Neural cell (in vitro differentiated cells): ENCODE measurements around the gene MYLK. TPM values are rescaled to one million over a fixed set of nuclear protein-coding genes. Genes with fewer than 3 reads are reported as not detected.

Experiments
- H2AFZ ChIP-seq: fragments of 200-600, 300-800 bp; sonication (generic), shearing (Covaris generic); 2 replicates; pipeline ENCODE4 v1.6.0; 2014; ENCODE audit warnings: low read depth, mild to moderate bottlenecking, antibody characterized with exemption, low read length, moderate library complexity
- H3F3A ChIP-seq: fragments of 200-600 bp; shearing (Covaris generic); 2 replicates; pipeline ENCODE4 v1.6.1; 2016; ENCODE audit warnings: mild to moderate bottlenecking, moderate library complexity, mixed read lengths, antibody characterized with exemption, low read length; ENCODE audit not compliant: insufficient read depth, poor library complexity, severe bottlenecking
- H3K27ac ChIP-seq: fragments of 200-600, 300-800 bp; sonication (generic), shearing (Covaris generic); 2 replicates; pipeline ENCODE4 v1.5.1; 2014; ENCODE audit warnings: mild to moderate bottlenecking, low read length, moderate library complexity
- H3K27me3 ChIP-seq: fragments of 300-800, 200-600 bp; sonication (generic), shearing (Covaris generic); 2 replicates; pipeline ENCODE4 v1.6.0; 2014; ENCODE audit warnings: mild to moderate bottlenecking, low read depth, low read length, moderate library complexity; ENCODE audit not compliant: insufficient read depth
- H3K36me3 ChIP-seq: fragments of 300-800, 200-600 bp; sonication (generic), shearing (Covaris generic); 2 replicates; pipeline ENCODE4 v1.5.1; 2014; ENCODE audit warnings: mild to moderate bottlenecking, antibody characterized with exemption, low read length, moderate library complexity; ENCODE audit not compliant: insufficient read depth
- H3K4me2 ChIP-seq: fragments of 300-800, 200-600 bp; sonication (generic), shearing (Covaris generic); 2 replicates; pipeline ENCODE4 v1.6.0; 2014; ENCODE audit warnings: mild to moderate bottlenecking, low read length
- H3K4me3 ChIP-seq: fragments of 300-800, 200-600 bp; sonication (generic), shearing (Covaris generic); 2 replicates; pipeline ENCODE4 v1.5.1; 2014; ENCODE audit warnings: mild to moderate bottlenecking, low read length, moderate library complexity
- H3K79me2 ChIP-seq: fragments of 200-600 bp; shearing (Covaris generic); replicated peaks from 2 replicates; pipeline ENCODE4 v1.6.0; 2014; ENCODE audit warnings: mild to moderate bottlenecking, low read length, moderate library complexity; ENCODE audit not compliant: insufficient read depth
- H3K9ac ChIP-seq: fragments of 300-800, 200-600 bp; sonication (generic), shearing (Covaris generic); 2 replicates; pipeline ENCODE4 v1.6.1; 2016; ENCODE audit warnings: mild to moderate bottlenecking, low read length, mixed read lengths
- H3K9me2 ChIP-seq: fragments of 200-600 bp; shearing (Covaris generic); 2 replicates; pipeline ENCODE4 v1.6.1; 2016; ENCODE audit warnings: mild to moderate bottlenecking, low read length, mixed read lengths; ENCODE audit not compliant: insufficient read depth
- H3K9me3 ChIP-seq: fragments of 200-600, 300-800 bp; sonication (generic), shearing (Covaris generic); 2 replicates; pipeline ENCODE4 v1.6.1; 2016; ENCODE audit warnings: mild to moderate bottlenecking, mixed run types, low read length, moderate library complexity, mixed read lengths
- H4K20me1 ChIP-seq: fragments of 200-600 bp; shearing (Covaris generic); 2 replicates; pipeline ENCODE4 v1.6.1; 2016; ENCODE audit warnings: mild to moderate bottlenecking, mixed run types; ENCODE audit not compliant: insufficient read depth
- CTCF ChIP-seq: fragments of 450-650 bp; IDR thresholded peaks from 2 replicates; pipeline ENCODE4 v1.5.1; 2014; ENCODE audit warnings: antibody characterized with exemption, mild to moderate bottlenecking, moderate library complexity; ENCODE audit not compliant: poor library complexity, severe bottlenecking
- EP300 ChIP-seq: fragments of 450-650 bp; conservative IDR thresholded peaks from 2 replicates; pipeline ENCODE4 v1.6.1; 2014; ENCODE audit warnings: antibody characterized with exemption, mild to moderate bottlenecking, moderate library complexity; ENCODE audit not compliant: poor library complexity, severe bottlenecking
- EZH2 ChIP-seq: fragments of 200-600, 300-800 bp; shearing (Covaris generic), sonication (generic); IDR thresholded peaks from 2 replicates; pipeline ENCODE4 v1.6.1; 2014; ENCODE audit warnings: antibody characterized with exemption, low read length, borderline replicate concordance, mild to moderate bottlenecking; ENCODE audit not compliant: insufficient read depth, poor library complexity, severe bottlenecking
- MXI1 ChIP-seq: fragments of 450-650 bp; conservative IDR thresholded peaks from 2 replicates; pipeline ENCODE4 v1.6.1; 2014; ENCODE audit warnings: antibody characterized with exemption, mild to moderate bottlenecking; ENCODE audit not compliant: poor library complexity, severe bottlenecking
- POLR2AphosphoS5 ChIP-seq: IDR thresholded peaks from 2 replicates; pipeline ENCODE4 v1.6.1; 2012
- RAD21 ChIP-seq: fragments of 450-650 bp; conservative IDR thresholded peaks from 2 replicates; pipeline ENCODE4 v1.6.1; 2014; ENCODE audit warnings: antibody characterized with exemption, mild to moderate bottlenecking, moderate library complexity
- REST ChIP-seq: IDR thresholded peaks from 2 replicates; pipeline ENCODE4 v1.6.1; 2012; ENCODE audit warnings: borderline replicate concordance
- SMC3 ChIP-seq: fragments of 450-650 bp; conservative IDR thresholded peaks from 2 replicates; pipeline ENCODE4 v1.6.1; 2014; ENCODE audit warnings: antibody characterized with exemption, mild to moderate bottlenecking, moderate library complexity; ENCODE audit not compliant: poor library complexity
- TAF1 ChIP-seq: IDR thresholded peaks from 2 replicates; pipeline ENCODE4 v1.6.1; 2012; ENCODE audit warnings: low read depth
- polyA plus RNA-seq: library from polyadenylated mRNA; depleted of rRNA; stranded (reverse); fragments of >200 nt; gene quantifications from 2 replicates; pipeline ENCODE4 v1.2.3, GENCODE V29; 2014

MYLK gene
- polyA plus RNA-seq, 1 donor from 2014 or later, result 0.43 TPM

GRCh38 chr3:123781571-123782275 lies 102.4 kb downstream of the MYLK start:
- Histone ChIP-seq H3K4me3 (no peak overlapping the region), H4K20me1 (no peaks in the 10 kb centered on the region), H3K9ac (no peak overlapping the region), H2AFZ (no peak overlapping the region), H3K36me3 (no peaks in the 10 kb centered on the region), H3K4me2 (no peak overlapping the region), H3K79me2 (no peaks in the 10 kb centered on the region), H3K9me3 (no peaks in the 10 kb centered on the region), H3K27me3 (no peaks in the 10 kb centered on the region), H3K27ac (no peak overlapping the region), H3F3A (no peaks in the 10 kb centered on the region), H3K9me2 (no peaks in the 10 kb centered on the region)
- no peak for TF ChIP-seq EP300
- no peak for TF ChIP-seq MXI1
- no peak for TF ChIP-seq EZH2

- Histone ChIP-seq H2AFZ (no peak overlapping the region), H3K4me3 (no peak overlapping the region), H3K9ac (no peak overlapping the region), H3F3A (no peaks in the 10 kb centered on the region), H3K27me3 (no peaks in the 10 kb centered on the region), H4K20me1 (no peaks in the 10 kb centered on the region), H3K9me2 (no peaks in the 10 kb centered on the region), H3K36me3 (no peaks in the 10 kb centered on the region), H3K9me3 (no peaks in the 10 kb centered on the region), H3K4me2 (no peak overlapping the region), H3K27ac (no peak overlapping the region), H3K79me2 (no peaks in the 10 kb centered on the region)
- TF ChIP-seq REST, result no peak
- TF ChIP-seq SMC3, result no peak
- TF ChIP-seq TAF1, result no peak
- no peak for TF ChIP-seq EP300
- TF ChIP-seq RAD21, result no peak
- TF ChIP-seq MXI1, result no peak
- TF ChIP-seq POLR2AphosphoS5, result no peak
- TF ChIP-seq CTCF, result no peak
- no peak for TF ChIP-seq EZH2
These were observed 103.0 kb downstream of the MYLK start for GRCh38 chr3:123781138-123781537.
